CD4-positive, alpha-beta T cell treated with Interleukin-21 for 1 hour (primary cell): ENCODE data around the gene KIT.

Experiments used
- DNase-seq: peaks from one replicate; pipeline ENCODE4 v3.0.0-alpha.2; 2020

The KIT gene

GRCh38 chr4:54708339-54709279 is 50.9 kb downstream of the KIT start:
- DNase-seq: no peak

GRCh38 chr4:54709400-54709799 is 51.6 kb downstream of the KIT start:
- DNase-seq: peak; percentile 23

GRCh38 chr4:54712206-54712605 is 54.4 kb downstream of the KIT start:
- no peak for DNase-seq

GRCh38 chr4:54714631-54715030 is 56.9 kb downstream of the KIT start:
- no peak for DNase-seq

GRCh38 chr4:54716478-54717065 is 58.8 kb downstream of the KIT start:
- DNase-seq: no peak

GRCh38 chr4:54717694-54718093 is 59.9 kb downstream of the KIT start:
- no peak for DNase-seq

GRCh38 chr4:54719378-54719777 is 61.6 kb downstream of the KIT start:
- no peak for DNase-seq

GRCh38 chr4:54723220-54723619 is 65.5 kb downstream of the KIT start:
- DNase-seq: no peak

- no peak for DNase-seq
Observed at GRCh38 chr4:54723820-54724219, 66.1 kb downstream of the KIT start.

- DNase-seq: no peak
Observed at GRCh38 chr4:54726907-54727306, 69.2 kb downstream of the KIT start.

GRCh38 chr4:54727346-54727745 is 69.6 kb downstream of the KIT start:
- no peak for DNase-seq

GRCh38 chr4:54728368-54728767 is 70.6 kb downstream of the KIT start:
- no peak for DNase-seq

- DNase-seq: no peak
Observed at GRCh38 chr4:54729256-54729655, 71.5 kb downstream of the KIT start.

GRCh38 chr4:54730581-54730980 is 72.8 kb downstream of the KIT start:
- DNase-seq: no peak

GRCh38 chr4:54731552-54731951 is 73.8 kb downstream of the KIT start:
- no peak for DNase-seq

GRCh38 chr4:54731976-54732375 is 74.2 kb downstream of the KIT start:
- DNase-seq: no peak

- DNase-seq: no peak
Observed at GRCh38 chr4:54737421-54737820, 79.7 kb downstream of the KIT start.

- no peak for DNase-seq
Observed at GRCh38 chr4:54741202-54741601, 83.4 kb downstream of the KIT start.

GRCh38 chr4:54742636-54743399 is 85.1 kb downstream of the KIT start:
- no peak for DNase-seq

- DNase-seq: no peak
Observed at GRCh38 chr4:54743562-54743961, 85.8 kb downstream of the KIT start.

GRCh38 chr4:54744487-54744886 is 86.7 kb downstream of the KIT start:
- no peak for DNase-seq

- DNase-seq: no peak
Observed at GRCh38 chr4:54745031-54745770, 87.4 kb downstream of the KIT start.

- no peak for DNase-seq
Observed at GRCh38 chr4:54746218-54746617, 88.5 kb downstream of the KIT start.
